ENCODE results near the gene GRK1.

Gene GRK1

DNA sequence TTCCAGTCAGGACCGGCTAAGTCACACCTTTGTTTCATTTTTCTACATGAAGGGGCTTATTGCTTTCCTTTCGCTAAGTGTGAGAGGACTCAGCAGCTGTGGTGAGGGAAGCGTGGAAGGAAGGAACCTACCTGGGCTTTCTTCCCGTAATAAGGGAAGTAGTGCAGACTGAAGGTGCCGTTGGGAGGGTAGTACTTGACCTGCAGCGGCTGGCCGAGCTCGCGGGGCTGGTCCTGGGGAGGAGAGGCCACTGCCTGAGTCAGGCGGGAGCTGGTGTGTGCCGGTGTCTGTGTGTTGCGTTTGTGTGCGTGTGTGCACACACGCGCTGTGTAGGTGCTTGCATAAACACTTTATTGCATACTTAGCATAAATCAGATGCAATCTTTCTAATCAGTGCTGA is 16.7 kb upstream of the GRK1 start:
- no peak for DNase-seq (ENCODE audit: low spot score)

DNA sequence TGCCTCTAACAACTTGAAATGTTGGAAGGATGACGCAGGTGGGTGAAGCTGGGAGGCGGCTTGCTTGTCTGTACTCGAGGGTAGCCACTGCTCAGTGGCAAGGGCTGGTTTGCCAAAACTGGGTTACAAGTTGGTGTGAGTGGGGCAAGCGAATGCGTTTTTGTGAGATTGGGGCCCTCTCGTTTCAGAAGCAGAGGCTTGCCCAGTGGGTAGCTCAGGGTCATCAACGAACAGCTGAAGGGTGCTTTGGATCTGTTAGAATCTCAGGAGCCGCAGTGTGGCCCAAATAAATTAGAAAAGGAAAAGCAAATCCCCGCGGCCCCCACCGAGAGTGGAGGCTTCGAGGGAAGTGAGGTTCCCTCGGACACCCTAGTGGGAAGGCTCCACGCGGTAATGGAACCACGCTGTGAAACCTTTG is 16.3 kb upstream of the GRK1 start:
- DNase-seq (ENCODE audit: low spot score) = no peak

DNA sequence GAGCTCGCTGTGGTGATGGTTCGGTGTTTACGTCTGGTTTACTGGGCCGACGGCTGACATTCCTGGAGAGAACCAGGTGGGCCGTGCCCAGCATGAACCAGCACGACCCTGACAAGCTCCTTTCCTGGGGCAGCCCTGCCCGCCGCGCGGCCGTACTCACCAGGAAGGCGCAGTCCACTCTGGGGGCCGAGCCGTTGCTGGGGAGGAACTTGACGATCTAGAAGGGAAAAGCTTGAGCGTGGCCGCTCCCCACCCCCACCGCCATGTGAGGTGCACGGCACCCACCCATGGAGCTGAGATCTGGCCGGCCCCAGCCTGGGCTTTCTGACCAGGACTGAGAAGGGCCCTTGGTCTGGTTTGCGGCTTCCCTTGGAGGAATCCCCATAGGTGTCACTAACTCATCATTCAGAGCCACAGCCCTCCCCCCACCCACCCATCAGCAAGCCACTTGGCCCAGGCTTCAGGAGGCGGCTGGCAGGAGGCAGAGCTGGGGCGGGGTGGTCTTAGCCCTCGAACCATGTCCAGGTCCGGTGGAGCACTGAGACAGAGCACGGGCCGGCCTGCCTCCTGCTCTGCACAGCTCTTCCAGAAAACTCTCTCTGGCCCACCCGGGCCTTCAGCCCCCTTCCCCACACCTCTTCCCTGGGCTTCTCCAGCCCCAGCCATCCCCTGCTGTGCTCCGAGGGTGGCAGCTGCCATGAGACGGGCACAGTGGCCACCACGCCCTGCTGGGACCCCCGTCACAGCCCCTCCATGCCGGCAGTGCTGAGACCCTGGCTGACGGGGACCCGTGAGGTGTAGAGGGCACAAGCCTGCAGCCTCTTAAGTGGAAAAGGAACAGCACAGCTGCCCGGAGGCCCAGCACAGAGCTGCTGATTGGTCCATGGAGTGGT is 15.3 kb upstream of the GRK1 start:
- no peak for DNase-seq (ENCODE audit: low spot score)

DNA sequence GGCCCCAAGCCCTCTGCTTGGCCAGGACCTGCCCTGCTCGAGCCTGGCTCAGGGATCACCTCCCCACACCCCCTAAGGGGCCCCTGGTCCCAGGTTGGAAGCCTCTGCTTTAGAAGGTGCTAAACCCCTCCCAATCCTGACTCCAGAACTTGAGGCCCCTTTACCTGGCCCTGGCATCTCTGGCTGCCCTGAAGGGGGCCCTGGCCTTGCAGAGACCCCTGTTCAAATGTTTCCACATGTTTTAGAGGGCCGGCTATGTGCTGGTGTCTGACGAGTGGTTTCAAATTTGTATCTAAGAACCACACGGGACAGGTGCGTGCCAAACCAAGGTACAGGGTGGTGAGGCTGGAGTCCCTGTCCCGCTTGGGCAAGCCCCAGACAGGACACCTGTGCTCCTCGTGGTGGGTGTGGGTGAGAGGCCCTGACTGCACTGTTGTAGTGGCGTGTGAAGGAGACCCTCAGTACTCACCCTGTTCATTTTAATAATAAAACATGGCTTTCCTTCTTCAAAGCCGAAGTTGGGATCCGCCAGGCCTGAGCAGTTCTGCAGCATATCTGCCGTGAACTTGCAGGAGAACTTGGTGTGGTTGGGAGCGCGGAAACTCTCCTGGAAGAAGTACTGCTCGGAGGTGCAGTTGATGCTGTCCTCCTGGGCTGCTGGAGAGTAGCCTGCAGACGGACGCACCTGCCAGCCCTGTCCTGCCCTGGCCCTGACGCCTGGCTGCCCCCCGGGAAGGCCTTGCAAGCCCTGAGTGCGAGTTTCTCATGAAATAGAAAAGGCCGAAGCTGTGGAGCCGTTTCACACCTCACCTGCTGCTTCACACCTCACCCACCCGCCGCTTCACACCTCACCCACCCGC is 14.4 kb upstream of the GRK1 start:
- no peak for DNase-seq (ENCODE audit: low spot score)

DNA sequence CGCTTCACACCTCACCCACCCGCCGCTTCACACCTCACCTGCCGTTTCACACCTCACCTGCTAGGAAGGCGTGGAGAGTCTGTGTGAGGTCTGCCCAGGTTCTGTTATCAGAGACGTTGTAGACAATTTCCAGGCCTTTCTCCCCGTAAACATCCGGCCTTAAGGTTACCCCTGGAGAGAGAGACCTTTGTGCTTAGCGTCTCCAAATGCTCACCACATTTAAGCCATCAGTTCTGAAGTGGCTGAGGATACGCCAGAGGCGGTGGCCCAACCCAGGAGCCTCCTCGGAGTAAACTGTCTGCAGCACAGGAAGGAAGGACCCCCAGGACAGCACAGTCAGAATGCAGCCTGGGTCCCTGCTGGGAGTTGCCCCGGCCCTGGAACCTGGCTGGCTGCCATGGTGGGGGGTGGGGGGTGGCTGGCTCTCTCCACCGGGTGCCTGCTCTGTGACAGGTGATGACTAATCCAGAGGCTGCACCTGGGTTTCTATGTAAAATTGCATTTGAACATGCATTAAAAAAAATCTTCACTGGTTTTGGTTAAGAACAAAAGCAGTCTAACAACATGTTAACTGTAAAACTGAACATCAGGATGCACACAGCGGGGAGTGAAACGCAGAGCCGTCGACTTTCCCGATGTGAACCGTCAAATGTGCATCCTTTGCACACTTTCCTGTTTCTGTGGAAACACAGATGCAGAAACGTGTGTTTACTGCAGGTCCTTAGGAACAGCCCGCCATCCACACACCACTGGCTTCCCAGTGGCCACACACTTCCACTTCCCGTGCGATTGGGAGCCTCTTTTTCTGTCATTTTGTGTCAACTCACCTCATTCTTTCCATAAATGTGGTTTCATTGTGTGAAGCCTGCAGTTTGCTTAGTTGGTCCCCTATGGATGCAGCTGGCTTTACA is 13.5 kb upstream of the GRK1 start:
- DNase-seq (ENCODE audit: low spot score) = no peak

DNA sequence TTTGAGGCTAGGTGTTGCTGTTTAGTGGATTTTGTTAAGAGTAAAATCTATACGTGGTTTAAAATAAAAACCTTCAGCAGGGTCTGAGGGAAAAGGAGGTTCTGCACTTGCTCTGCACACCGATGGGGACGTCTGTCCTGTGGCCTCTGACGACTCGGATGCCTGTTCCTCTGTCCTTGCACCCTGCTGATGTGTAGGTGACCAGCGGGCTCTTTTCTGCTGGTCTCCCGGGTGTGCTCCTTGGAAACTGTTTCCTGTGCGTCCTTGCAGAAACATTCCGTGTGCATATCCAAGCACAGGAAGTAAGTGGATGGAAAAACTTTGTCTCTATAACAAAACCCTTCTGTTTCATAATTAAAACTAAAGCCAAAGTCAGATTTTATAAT is 12.9 kb upstream of the GRK1 start:
- DNase-seq (ENCODE audit: low spot score) = no peak

DNA sequence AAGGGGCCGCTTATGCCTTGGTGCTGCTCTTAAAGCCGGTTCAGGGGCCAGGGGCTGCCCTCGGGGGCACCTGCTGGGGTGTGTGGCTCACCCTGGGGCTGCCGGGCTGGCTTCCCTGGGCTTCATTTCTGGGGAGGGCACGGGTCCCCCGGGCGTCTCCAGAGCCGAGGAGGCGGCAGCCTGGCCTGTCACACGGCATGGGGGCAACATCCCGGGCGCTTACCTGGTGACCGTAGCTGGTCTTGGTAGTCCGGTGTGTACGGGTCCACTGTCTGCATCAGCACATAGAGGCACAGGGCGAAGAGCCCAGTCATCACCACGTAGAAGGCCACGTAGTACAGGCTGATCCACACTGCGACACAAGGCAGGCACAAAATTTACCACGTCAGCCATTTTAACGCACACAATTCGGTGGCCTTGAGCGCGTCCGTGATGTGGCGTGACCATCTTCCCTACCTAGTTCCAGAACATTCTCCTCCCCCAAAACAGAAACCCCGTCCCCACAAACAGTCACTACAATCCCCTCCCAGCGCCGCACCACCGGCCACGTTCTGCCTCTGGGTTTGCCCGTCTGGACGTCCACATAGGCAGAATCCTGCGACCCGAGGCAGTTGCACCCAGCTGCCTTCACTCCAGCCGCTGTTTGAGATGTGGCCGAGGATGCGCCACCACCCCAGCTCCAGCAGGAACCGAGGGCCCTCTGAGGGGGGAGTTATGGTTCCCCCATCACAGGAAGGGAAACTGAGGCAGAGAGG is 12.3 kb upstream of the GRK1 start:
- no peak for DNase-seq (ENCODE audit: low spot score)

DNA sequence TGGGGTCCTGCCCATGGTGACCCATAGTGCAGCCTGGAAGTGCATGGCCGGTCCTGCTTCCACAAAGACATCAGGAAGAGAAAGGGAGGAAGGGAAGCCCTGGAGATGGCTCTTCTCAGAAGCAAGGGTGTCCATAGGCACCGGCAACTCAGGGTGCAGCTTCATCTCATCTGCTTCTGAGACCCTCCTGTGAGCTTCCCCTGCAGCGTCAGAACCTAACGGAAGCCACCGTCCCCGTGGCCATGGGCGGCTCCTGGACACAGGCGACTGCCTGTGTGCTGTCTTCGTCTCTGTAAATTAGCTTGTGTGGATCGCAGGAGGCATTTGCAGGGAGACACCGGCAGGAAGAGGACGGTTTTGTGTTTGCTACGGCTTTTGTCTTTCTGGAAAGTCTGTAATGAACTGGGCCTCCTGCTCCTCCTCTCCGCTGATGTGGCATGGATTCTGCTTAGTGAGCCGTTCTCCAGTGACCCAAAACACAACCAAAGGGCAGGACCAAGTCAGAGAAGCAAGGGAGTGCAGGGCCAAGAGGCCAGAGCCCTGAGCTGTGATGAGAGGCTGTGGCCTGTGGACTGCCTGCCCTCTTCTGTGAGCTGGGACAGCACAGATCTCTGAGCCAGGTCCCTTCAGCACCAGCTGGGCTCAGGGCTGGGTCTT is 11.5 kb upstream of the GRK1 start:
- no peak for DNase-seq (ENCODE audit: low spot score)

DNA sequence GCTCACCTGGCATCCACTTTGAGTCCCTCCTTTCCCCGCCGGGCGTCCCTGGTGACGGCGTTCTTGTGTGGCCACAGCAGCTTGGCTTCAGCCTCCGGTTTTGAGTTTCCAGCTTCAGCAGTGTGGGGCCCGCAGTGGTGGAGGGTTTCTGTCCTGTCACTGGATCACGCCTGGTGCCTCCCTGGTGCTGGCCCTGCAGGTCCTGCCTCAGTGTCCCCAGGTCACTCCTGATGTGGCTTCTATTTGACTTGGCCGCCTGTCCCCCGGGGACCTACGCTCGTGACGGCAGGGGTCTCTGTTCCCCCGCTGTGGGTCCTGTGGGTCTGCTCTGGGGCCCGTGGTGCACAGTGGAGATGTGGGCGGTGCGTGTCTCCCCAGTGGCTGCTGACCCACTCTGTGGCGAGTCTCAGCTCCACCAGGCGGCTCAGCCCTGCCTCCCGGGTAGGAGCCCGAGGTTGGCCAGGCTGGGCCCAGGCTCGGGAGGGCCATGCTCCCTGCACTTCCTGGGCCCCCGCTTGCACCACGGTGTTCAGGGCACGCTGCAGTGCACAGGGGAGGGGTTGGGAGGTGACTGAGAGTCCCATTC is 10.9 kb upstream of the GRK1 start:
- DNase-seq (ENCODE audit: low spot score) = no peak

DNA sequence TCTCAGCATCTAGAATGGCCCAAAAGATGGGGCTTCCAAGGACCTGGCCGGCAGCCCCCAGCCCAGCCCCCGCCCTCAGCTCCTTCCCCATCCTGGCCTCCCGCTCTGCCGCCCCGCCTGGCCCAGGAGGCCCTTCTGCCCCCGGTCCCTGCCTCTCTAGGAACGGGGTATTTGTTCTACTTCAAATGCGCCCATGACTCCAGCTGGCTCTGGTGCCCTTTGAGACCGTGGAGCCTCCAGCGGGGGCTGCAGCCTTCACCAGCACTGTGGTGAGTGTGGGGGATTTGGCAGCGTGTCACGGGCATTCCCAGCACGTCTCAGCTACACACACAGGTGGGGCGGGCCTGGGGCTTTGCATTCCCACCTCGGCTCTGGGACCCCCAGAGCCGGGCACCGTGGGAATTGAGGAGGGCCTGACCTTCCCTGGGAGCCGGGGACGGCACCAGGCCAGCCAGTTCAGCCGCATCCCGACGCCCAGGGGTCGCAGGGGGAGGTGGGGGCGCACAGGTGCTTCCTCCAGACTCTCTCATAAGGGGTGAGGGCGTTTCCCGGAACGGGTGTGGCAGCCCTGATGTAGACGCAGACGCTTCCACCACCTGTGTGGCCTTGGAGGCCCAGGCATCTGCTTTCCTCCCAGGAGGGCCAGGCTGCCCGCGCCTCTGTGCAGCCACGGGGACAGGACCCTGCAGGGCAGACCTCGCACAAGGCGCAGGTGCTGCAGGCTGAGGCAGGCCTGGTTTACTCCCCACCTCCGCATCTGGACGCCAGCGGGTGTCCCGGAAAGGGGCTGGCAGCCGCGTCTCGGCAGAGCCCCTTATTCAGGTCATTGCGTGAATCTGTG is 10.0 kb upstream of the GRK1 start:
- no peak for DNase-seq (ENCODE audit: low spot score)

DNA sequence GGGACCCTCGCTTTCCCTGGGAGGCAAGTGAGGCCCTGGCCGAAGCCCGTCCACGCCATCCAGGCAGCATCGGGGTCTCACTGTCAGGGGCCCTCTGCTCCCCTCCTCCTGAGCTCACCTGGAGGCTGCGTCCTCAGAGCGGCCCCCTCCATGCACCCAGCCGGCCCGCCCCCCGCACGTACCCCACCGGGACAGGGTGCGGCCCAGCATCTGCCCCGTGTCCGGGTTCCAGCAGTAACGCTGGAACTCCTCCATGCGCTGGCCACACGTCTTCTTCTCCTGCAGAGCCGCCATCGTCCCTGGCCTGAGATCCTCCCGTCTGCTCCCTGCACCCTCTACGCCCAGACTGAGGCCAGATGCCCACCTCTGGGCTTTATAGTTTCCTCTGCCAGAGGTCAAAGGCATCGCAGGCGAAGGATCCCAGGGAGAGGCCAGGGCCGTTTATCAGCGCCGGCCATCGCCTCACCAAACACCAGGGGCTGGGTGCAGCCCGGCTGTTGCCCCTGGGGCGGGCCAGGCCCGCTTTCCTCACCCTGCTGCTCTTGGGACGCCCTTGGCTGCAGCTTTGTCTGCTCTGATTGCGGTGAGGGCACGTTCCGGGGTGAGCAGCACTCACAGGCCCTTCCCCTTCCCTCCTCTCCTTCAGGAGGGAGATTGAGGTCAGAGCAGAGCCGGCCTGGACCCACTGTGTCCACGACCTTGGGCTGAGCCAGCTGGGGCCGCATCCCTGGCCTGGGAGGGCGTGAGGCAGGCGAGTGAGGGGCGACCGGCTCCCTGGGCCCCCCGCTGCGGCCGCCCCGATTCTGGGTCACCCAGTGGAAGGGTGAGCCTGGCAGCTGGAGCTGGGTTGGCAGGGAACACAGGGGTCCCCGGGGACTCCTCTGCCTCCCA is 8.9 kb upstream of the GRK1 start, which contains the start of gene ATP4B:
Gene ATP4B, minus strand, starts transcription at position 348 of the 891 bp plus-strand sequence. Its CDS starts 54 bp downstream, at position 294.
- DNase-seq (ENCODE audit: low spot score) = no peak

DNA sequence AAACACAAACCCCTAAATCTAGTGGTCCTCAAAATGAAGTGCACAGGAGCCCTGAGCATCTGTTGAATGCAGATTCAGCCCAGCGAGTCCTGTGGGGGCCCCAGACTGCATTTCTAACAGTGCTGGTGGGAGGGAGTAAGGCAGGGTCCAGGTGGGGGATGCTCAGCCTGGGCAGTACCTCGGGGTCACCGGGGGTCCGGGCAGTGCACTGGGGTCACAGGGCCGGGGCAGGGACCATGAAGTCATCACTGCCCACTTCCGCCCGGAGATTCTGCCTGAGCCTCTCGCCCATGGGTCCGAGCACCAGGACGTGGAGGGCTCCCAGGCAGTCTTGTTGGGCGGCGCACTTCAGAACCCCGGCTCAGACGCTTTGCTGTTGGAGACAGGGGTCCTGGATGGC is 8.2 kb upstream of the GRK1 start:
- no peak for DNase-seq (ENCODE audit: low spot score)

DNA sequence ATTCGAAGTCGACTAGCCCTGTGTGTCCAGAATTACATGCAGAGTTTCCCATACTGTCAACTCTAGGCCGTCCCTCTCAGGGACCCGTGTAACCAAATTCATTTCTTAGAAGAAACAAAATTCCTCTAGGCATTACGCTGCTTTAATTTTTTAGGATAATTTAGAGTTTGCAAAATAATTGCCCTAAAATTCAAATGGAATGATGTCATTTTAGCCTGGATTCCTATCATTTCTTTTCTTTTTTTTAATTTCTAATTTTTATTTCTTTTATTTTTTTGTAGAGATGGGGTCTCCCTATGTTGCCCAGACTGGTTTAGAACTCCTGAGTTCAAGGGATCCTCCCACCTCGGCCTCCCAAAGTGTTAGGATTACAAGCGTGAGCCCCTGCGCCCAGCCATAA is 7.7 kb upstream of the GRK1 start:
- no peak for DNase-seq (ENCODE audit: low spot score)

DNA sequence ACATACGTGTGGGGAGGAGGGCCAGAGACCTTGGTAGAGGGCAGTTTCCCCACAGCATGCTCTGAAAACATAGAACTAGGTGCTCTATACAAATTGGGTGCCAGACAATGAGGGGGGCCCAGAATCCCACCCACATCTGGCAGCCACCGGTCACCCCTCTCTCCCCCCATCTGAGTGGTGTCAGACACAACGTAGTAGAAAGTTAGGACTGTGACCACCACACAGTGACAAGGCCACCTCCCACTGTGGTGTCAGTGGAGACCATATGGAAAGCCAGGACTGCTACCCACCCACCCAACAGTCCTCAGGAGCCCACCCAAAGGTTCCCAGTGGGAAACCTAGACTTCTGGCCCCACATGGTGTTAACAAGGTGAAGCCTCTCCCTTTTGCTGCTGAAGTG is 7.0 kb upstream of the GRK1 start:
- DNase-seq (ENCODE audit: low spot score) = no peak

DNA sequence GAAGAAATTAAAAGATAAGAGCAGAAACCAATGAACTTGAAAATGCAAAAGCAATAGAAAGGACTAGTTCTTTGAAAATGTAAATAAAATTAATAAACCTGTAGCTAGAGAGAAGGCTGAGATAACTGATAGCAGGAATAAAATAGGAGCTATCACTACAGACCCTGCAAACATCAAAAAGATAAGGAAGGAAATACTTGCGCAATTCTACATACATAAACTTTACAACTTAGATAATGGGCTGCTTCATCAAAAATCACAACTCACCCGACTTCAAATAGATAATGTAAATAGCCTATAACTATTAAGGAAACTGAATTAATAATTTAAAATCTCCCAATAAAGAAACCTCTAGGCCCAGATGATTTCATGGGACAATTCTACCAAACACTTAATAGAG is 5.5 kb upstream of the GRK1 start:
- DNase-seq (ENCODE audit: low spot score) = no peak

DNA sequence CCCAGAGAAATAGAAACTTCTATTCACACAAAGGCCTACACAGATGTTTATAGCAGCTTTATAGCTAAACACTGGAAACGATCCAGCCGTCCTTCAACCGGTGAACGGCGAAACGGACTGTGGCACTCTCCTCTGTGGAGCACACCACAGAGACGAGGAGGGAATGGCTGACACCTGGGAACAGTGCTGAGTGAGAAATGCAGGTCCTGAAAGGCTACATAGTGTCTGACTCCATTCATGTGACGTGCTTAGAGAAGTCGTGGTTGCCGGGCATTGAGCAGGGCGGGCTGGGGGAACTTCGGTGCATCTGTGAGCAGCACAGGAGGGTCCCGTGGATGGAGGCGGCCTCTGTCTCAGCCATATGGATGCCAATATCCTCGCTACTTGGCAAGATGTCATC is 3.1 kb upstream of the GRK1 start:
- DNase-seq (ENCODE audit: low spot score) = no peak

DNA sequence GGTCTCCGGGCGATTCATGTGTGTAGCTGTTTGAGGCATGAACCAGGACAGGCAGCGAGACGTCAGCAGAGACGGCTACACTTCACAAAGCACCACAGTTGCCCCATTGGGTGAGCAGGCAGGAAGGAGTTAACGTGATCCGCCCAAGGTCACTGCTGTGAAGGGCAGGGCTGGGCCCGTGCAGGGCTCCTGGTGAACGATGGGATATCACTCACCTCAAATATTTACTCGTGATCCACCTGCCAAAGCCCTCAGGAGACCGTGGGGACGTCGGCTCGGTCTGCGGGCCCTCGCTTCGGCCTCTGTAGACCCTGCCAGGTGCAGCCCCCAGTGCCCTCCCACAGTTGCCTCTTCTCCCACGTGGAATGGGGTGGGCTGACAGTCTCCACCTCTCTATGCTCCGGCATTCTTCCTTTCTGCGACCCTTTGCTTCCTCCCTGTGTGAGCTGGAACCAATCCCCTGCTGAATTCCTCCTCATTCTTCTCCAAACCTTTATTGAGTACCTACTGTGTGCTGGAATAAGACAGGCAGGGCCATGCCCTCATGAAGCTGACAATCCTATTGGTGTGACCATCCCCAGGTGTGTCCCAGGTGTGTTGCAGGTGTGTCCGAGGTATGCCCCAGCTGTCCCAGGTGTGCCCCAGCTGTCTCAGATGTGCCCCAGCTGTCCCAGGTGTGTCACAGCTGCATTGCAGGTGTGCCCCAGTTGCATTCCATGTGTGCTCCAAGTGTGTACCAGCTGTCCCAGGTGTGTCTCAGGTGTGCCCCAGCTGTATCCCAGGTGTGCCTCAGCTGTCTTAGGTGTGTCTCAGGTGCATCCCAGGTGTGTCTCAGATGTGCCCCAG is 2.0 kb upstream of the GRK1 start:
- no peak for DNase-seq (ENCODE audit: low spot score)

Measured in globus pallidus (tissue), 1 donor.